GM21367 (cell line): ENCODE data around the gene KLRK1.
A peak's percentile ranks its signal among the peaks of the same experiment; 100 is the strongest.
"Not testable (repeated sequence)": the region's sequence is repeated elsewhere in the genome, so short reads cannot be mapped to it uniquely, and the experiment has no call there.

ENCODE experiments used
- ATAC-seq: cut with Tn5 transposase; IDR thresholded peaks from one replicate; pipeline ENCODE4 v1.9.1; 2021; ENCODE audit not compliant: unreplicated experiment

Gene KLRK1

DNA sequence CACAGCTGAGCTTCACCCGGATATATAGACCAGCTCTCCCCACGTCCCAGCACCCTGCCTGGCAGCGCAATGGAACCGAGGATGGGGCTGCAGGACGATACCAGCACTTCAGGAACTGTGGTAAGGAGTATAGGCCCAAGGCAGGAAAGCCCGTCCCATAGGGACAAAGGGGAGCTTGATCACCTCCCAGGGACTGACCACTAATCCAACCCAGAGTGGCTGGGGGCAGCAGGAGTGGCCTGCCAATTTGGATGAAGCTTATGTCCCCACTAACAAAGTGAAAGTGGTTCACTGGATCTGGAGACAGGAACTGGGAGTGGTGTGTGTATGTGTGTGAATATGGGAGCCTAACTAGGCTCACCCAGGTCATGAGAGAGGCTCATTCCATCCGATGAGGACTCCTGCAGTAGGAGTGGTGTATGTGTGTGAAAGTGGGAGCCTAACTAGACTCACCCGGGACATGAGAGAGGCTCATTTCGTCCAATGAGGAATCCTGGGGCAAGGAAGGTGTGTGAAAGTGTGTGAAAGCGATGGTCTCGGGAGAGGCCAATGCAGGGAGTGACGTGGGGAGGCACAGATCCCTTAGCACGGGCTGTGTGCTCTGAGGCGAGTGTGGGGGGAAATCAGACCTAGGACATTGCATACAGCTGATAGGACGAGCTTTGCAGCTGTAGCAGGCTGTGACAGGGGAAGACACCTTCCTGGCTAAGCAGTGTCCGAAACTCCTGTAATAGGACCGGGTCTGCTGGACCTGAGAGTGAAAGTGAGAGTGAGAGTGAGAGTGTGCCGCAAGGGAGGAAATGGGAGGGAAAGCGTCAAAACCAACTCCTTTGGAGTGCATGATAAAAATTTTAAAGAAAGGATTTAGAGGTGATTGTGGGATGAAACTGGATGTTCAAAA lies 25.7 kb downstream of the KLRK1 start:
- peak; percentile 85 for ATAC-seq

DNA sequence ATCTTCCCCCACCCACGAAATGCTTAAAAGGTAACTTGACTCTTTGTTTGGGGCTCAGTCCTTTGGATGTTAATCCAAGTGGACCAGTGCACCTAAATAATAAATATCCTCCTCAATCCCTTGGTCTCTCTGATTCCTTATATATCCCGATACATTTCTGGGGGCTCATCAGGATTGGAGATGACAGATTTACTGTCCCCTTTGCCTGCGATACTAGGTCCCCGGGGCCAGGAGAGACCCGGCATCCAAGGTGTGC lies 26.3 kb downstream of the KLRK1 start:
- no peak for ATAC-seq

DNA sequence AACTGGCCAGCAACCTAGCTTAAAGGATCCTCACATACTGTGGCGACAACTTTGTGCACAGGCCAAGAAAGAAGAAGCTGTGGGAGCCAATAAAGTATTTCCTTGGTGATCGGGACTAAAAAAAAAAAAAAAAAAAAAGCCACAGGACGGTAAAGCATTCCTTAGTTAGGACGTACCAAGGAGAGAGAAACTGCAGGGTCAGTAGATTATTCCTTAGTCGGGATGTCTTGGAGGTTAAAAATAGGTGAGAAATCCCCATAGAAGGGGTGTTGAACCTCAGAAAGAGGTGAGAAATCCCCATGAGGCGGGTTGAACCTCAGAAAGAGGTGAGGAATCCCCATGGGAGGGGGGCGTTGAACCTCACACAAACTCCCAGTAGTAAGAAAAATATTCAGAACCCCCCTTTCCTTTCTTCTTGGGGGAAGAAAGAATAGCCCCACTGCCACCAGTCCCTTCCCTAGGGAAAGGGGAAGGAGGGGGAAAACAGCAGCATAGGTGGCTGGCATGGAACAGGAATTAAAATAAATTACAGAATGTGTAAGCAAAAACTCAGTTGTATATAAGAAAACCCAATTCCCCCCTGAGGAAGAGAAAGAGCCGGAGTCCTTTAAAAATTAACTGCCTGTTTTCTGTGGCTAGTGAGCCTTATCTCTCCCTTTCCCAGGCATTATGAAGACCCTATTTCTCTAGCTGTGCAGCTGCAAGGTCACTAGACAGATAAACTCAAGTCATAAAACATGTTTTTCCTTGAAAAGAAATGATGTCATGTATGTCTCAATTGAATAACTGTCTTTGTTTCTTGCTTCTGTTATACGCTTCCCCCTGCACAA lies 26.8 kb downstream of the KLRK1 start:
- ATAC-seq = no peak

DNA sequence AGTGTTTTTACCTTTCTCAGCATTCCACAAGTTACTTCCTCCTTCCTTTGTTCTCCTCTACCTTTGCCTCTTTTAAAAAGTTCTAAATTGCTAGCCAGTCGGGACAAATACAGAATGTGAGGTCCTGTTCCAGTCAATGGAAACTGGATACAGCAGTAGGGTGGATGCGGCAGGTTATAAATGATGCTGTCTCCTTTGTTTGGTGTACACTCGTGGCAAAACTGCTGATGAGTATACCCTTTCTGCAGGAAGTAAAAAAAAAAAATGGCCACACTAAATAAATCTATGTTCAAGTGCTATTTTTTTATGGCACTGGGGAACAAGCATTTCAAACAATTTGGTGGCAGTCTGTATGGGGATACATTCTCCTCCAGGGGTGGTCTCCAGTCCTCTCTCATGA lies 27.5 kb downstream of the KLRK1 start:
- ATAC-seq = no peak

DNA sequence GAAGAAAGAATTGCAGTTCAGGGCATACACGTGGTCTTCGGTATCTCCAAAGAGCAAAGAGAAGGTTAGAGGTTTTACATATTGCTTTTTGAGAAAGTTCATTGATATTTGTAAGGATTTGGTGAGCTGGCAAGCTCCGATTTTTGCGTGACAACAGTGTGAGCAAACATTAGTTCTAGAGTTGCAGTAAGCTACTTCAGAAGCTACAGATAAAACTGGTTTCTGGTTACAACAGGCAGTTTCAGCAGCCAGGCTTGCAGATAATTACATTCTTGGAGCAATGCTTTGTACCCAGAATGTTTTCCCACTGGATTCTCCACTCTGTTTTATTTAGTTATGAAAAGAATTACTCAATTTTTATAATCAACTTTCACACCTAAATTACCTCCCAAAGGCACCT lies 28.2 kb downstream of the KLRK1 start:
- ATAC-seq = no peak

DNA sequence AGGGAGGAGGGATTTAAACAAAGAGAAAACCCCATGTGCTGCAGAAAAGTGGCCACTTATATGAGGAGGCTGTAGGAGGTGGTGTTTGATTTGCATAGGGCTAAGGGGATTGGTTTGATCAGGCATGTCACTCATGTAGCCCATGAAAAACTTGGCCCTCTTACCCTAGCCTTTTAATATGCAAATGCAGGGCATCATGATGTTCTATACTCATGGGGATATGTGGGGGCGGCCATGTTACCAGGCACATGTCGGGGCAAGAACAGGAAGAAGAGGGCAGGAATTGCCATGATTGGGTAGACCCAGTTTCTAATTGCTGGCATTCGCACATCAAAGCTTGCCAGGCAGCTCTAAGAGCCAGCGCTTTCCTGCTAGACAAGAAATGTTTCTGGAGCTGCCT lies 28.8 kb downstream of the KLRK1 start:
- ATAC-seq = no peak

DNA sequence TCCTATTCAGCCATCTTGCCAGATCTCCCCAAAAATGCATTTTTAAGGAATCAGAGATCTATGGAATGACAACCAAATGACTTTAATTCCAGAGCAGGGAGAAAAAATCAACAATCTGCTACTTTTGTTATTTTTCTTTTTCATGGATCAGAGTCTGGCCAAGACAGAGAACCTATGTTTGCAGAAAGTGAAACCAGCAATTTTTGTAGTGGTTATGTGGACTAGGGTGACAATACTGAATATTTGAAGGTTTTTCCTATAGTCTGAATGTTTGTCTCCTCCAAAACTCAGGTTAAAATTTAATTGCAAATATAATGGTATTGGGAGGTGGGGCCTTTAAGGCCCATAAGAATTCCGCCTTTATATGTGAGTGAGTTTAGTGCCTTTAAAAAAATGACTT lies 30.9 kb downstream of the KLRK1 start:
- ATAC-seq = no peak

DNA sequence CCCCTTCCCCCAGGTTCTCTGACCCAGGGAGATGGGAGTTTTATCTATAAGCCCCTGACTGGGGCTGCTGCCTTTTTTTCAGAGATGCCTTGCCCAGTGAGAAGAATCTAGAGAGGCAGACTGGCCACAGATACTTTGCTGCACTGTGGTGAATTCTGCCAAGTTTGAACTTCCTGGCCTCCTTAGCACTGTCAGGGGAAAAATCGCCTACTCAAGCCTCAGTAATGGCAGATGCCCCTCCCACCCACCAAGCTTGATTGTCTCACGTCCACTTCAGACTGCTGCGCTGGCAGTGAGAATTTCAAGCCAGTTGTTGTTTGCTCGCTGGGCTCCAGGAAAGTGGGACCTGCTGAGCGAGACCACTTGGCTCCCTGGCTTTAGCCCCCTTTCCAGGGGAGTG lies 31.7 kb downstream of the KLRK1 start:
- no peak for ATAC-seq

DNA sequence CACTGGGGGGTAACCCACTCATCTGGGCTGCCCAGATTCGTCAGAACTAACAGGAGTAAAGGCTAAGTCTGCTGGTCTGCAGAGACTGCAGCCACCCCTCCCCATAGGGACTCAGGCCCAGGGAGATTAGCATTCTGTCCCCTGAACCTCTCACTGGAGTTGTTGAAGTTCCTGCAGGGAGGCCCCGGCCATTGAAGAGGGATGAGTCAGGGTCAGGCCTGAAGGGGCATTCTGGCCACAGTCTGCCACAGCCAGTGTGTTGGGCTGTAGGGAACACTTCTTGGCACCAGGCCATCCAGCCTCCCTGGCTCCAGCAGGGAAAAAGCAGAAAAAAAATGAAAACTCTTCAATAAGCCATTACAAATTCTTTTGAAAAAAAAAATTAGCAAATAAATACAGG lies 35.3 kb downstream of the KLRK1 start:
- ATAC-seq = no peak

DNA sequence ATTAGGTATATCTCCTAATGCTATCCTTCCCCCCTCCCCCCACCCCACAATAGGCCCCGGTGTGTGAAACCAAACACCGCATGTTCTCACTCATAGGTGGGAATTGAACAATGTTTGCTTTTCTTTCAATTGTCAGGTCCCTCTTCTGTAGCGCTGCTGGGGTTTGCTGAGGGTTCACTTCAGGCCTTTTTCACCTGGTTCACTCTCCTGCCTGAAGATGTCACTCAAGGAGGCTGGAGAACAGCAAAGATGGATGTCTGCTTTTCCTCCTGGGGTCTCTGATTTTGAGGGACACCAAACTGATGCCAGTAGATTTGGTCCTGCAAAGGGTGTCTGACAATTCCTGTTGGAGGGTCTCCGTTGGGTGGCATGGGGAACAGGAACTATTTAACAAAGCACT lies 35.8 kb downstream of the KLRK1 start:
- ATAC-seq = no peak

DNA sequence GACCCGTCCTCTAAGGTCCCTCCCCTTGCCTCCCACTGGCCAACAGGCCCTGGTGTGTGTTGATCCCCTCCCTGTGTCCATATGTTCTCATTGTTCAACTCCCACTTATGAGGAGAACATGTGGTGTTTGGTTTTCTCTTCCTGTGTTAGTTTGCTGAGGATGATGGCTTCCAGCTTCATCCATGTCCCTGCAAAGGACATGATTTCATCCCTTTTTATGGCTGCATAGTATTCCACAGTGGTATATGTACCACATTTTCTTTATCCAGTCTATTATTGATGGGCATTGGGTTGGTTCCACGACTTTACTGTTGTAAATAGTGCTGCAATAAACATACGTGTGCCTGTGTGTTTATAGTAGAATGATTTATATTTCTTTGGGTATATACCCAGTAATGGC lies 38.4 kb downstream of the KLRK1 start:
- not testable (repeated sequence) for ATAC-seq

DNA sequence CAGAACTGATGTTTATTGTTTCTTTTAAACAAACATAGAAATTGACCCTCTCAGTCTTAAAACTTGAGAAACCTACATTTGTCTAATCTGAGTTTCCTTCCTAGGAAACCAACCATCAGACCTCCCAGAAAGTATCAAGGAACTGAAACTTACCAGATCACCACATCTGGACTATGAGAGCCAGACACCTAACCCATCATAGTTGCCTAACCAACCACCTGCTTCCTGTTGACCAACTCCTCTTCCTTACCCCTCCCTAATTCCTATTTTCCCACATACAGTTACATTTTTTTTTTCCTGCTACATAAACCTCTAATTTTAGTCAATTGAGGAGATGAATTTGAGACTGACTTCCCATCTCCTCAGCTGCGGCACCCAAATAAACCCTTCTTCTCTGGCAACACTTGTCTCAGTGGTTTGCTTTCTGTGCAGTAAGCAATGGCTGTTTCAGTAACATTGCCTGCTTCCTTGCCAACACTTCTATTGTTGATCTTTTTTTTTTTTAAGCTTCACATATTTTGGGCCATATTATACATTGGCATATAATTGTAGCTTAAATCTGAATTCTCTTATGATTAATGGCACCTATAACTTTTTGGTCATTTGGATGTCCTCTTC lies 47.8 kb downstream of the KLRK1 start:
- no peak for ATAC-seq

DNA sequence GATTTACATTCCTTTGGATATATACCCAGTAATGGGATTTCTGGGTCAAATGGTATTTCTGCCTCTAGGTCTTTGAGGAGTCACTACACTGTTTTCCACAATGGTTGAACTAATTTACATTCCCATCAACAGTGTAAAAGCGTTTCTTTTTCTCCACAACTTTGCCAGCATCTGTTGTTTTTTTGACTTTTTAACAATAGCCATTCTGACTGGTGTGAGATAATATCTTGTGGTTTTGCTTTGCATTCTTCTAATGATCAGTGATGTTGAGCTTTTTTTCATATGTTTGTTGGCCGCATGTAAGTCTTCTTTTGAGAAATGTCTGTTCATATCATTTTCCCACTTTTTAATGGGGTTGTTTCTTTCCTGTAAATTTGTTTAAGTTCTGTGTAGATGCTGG lies 48.9 kb downstream of the KLRK1 start:
- ATAC-seq = not testable (repeated sequence)

DNA sequence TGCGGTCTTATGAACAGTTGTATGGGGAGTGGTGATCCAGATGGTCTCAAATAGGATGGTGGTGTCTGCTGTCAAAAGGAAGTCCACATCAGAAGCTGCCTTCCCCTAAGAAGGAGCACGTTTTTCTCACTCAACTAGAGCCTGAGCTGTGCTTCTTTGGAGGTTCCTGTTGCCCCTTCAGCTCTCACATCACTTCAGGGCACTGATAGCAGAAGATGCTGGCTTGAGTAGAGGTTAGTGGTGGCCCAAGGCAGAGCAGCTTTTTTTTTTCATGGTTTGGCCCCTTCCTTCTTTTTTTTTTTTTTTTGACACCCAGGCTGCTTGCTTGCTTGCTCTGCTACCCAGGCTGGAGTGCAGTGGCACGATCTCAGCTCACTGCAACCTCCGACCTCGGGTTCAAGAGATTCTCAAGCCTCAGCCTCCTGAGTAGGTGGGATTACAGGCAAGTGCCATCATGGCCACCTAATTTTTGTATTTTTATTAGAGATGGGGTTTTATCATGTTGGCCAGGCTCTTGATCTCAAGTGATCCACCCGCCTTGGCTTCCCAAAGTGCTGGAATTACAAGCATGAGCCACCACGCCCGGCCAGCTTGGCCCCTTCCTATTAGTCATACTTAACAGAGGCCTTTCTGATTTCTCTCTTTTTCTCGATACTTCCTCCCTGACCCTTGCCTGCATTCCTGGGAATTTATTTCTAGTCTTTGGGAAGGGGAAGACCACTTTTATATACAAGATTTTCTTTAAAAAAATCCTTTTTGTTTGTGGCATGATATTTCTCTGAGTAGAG lies 50.6 kb downstream of the KLRK1 start:
- ATAC-seq = no peak

DNA sequence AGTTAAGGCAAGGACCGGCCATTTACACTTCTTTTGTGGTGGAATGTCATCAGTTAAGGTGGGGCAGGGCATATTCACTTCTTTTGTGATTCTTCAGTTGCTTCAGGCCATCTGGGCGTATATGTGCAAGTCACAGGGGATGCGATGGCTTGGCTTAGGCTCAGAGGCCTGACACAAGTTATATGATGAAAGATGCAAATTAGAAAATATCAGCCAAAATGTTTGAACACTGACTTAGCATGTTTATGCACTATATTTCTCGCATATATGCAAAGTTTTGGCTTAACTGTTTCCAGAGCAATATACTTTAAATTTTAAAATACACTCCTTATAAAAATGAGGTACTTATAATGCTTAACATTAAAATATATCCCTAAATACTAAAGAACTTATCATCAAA lies 51.4 kb downstream of the KLRK1 start:
- ATAC-seq = not testable (repeated sequence)

DNA sequence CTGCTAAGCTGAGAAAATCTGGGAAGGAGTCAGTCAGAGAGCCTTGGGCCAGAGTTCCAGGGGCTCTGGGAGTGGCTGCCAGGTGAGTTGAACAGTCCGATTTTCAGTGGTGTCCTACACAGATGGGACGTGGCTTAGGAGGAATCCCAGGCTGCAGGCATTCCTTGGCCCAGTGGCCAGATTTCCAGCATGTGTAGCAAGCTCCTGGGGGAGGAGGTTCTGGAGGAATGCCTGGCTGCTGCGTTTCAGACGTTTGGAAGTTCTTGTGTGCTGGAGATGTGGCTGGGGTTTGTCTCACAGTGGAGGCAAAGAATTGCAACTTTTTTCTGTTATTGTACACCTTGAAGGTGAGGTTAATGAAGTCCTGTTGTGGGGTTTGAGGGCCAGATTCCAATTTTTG lies 53.6 kb downstream of the KLRK1 start:
- not testable (repeated sequence) for ATAC-seq

DNA sequence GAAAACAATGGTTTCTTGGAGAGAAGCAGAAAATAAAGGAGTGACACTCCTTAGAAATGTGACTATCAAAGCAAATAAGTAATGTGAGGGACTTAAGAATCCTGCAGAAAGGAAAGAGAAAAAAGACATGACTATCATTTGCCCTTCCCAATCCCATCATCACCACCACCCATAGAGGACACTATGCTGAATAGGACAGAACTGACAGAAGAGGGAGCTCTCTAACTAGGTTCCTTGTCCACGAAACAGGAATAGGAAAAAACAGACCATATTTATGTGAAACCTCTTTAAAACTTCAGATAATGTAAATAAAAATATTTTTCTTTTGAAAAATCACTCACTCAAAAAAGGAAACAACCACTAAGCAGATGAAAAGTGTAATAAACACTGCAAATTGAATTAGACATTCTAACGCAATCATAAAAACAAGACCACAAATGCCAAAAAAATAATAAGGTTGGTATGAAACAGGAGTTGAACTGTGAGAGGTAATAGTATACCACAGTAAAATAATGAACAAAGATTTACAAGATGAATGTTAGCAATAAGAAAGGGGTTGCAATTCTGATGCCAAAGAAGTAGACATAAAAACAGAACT lies 58.1 kb downstream of the KLRK1 start:
- no peak for ATAC-seq

DNA sequence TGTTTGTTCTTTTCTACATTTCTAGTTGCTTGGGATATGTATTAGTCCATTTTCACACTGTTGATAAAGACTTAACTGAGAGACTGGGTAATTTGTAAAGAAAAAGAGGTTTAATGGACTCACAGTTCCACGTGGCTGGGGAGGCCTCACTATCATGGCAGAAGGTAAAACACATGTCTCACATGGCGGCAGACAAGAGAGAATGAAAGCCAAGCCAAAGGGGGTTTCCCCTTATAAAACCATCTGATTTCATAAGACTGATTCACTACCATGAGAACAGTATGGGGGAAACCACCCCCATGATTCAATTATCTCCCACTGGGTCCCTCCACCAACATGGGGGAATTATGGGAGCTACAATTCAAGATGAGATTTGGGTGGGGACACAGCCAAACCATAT lies 61.1 kb downstream of the KLRK1 start:
- ATAC-seq = not testable (repeated sequence)
